K562 (cell line): ENCODE measurements around the gene NADK. TPM values are rescaled to one million over a fixed set of nuclear protein-coding genes. Genes with fewer than 3 reads are reported as not detected.
A peak's percentile ranks its signal among the peaks of the same experiment; 100 is the strongest.

Source experiments
- AFF4 ChIP-seq: sonication (generic); formaldehyde crosslinking; IDR thresholded peaks from 2 replicates; pipeline ENCODE4 v1.8.0; 2023; ENCODE audit warnings: mild to moderate bottlenecking, missing genetic modification reagents
- ARHGAP35 ChIP-seq: fragments of 450-650 bp; IDR thresholded peaks from 2 replicates; pipeline ENCODE4 v1.6.1; 2018; ENCODE audit not compliant: partially characterized antibody
- BCOR ChIP-seq: fragments of 450-650 bp; IDR thresholded peaks from 2 replicates; pipeline ENCODE4 v1.6.1; 2016
- DIDO1 ChIP-seq: fragments of 450-650 bp; IDR thresholded peaks from 2 replicates; pipeline ENCODE4 v1.6.1; 2016; ENCODE audit warnings: low read depth, missing biosample characterization, missing genetic modification characterization
- GATAD2A ChIP-seq: fragments of 450-650 bp; IDR thresholded peaks from 2 replicates; pipeline ENCODE4 v1.6.1; 2017
- GMEB1 ChIP-seq: fragments of 250-450 bp; sonication (Bioruptor Pico); IDR thresholded peaks from 2 replicates; pipeline ENCODE4 v1.4.0; 2020; ENCODE audit warnings: mild to moderate bottlenecking
- MTA3 ChIP-seq: fragments of 450-650 bp; formaldehyde crosslinking; IDR thresholded peaks from 2 replicates; pipeline ENCODE4 v1.6.1; 2017; ENCODE audit warnings: mild to moderate bottlenecking, borderline replicate concordance
- NCOA4 ChIP-seq: fragments of 450-650 bp; IDR thresholded peaks from 2 replicates; pipeline ENCODE4 v1.6.1; 2018; ENCODE audit warnings: mild to moderate bottlenecking; ENCODE audit not compliant: partially characterized antibody
- SFPQ ChIP-seq: fragments of 200-400 bp; formaldehyde crosslinking; IDR thresholded peaks from 2 replicates; pipeline ENCODE4 v1.6.1; 2017; ENCODE audit warnings: mild to moderate bottlenecking, low read depth, low read length, moderate library complexity
- TSHZ1 ChIP-seq: fragments of 250-450 bp; sonication (Bioruptor Pico); IDR thresholded peaks from 2 replicates; pipeline ENCODE4 v1.4.0; 2020; ENCODE audit warnings: mild to moderate bottlenecking, moderate library complexity
- ZFP36 ChIP-seq: fragments of 150-350 bp; IDR thresholded peaks from 2 replicates; pipeline ENCODE4 v1.6.1; 2018; ENCODE audit warnings: low read length, low read depth; ENCODE audit not compliant: partially characterized antibody
- ZNF274 ChIP-seq: IDR thresholded peaks from 2 replicates; pipeline ENCODE4 v1.6.1; 2011; ENCODE audit warnings: low read depth, mild to moderate bottlenecking, low read length, moderate library complexity, borderline replicate concordance
- ZNF511 ChIP-seq: sonication (generic); formaldehyde crosslinking; IDR thresholded peaks from 2 replicates; pipeline ENCODE4 v1.8.0; 2022; ENCODE audit warnings: mild to moderate bottlenecking, missing genetic modification reagents
- ZNF707 ChIP-seq: fragments of 250-450 bp; sonication (Bioruptor Pico); conservative IDR thresholded peaks from 2 replicates; pipeline ENCODE4 v1.8.0; 2022; ENCODE audit warnings: inconsistent platforms, mild to moderate bottlenecking, moderate library complexity
- ZNF79 ChIP-seq: fragments of 250-450 bp; sonication (Bioruptor Pico); IDR thresholded peaks from 2 replicates; pipeline ENCODE4 v1.4.0; 2020; ENCODE audit warnings: low read depth, mild to moderate bottlenecking, moderate library complexity
- ZNF830 ChIP-seq: fragments of 250-450 bp; sonication (Bioruptor Pico); IDR thresholded peaks from 2 replicates; pipeline ENCODE4 v1.5.0; 2021; ENCODE audit warnings: mild to moderate bottlenecking
- polyA plus RNA-seq, 8 experiments: library from polyadenylated mRNA; depleted of rRNA in 4 of 8; stranded (reverse) in 5 of 8; unstranded in 3 of 8; fragments of >200 nt; fragmentation: Nextera tagmentation in 2 of 8; fragmentation: Illumina TruSeq in 1 of 8; extraction: Ambion mirVana in 2 of 8; extraction: Trizol in 1 of 8; gene quantifications; 2 replicates each; pipeline versions ENCODE4 v1.2.1 to v1.2.3, GENCODE V29; 2011 to 2014; ENCODE audit warnings: inconsistent platforms in 1 of 8, missing spikeins in 1 of 8
- total RNA-seq, 7 experiments: library from RNA; depleted of rRNA in 6 of 7; stranded (reverse); fragments of >200 nt in 6 of 7; fragmentation: Illumina TruSeq in 2 of 7; extraction: Trizol in 2 of 7; gene quantifications; 2 replicates each; pipeline versions ENCODE4 v1.2.1 to v1.2.3, GENCODE V29; 2011 to 2021; ENCODE audit warnings: low replicate concordance in 1 of 7

NADK gene
- total and polyA plus RNA-seq, 9 of the 15 experiments (the other 6 are each of a cell fraction or from before 2014, with no cell fraction given) = 1.5 to 135 (median 75.1) TPM

- TF ChIP-seq ZNF79 (CRISPR knock-in tag) = no peak
- TF ChIP-seq ZFP36 = no peak
- TF ChIP-seq ZNF274 = no peak
- no peak for TF ChIP-seq ARHGAP35
- no peak for TF ChIP-seq GATAD2A
- no peak for TF ChIP-seq GMEB1 (CRISPR knock-in tag)
- TF ChIP-seq SFPQ = no peak
- no peak for TF ChIP-seq DIDO1 (tag)
- TF ChIP-seq ZNF707 (CRISPR knock-in tag) = 0 out of 2 replicates have a peak, but pooled peaks have one; percentile 13
- no peak for TF ChIP-seq TSHZ1 (CRISPR knock-in tag)
- TF ChIP-seq ZNF511 (CRISPR knock-in tag) = no peak
- TF ChIP-seq NCOA4 = no peak
- TF ChIP-seq MTA3 = peak; percentile 27; the same call in 1 of the 2 replicates
- TF ChIP-seq BCOR = no peak
- TF ChIP-seq ZNF830 (CRISPR knock-in tag) = no peak
- no peak for TF ChIP-seq AFF4 (CRISPR knock-in tag)
Observed at GRCh38 chr1:1782399-1783221, 4.3 kb upstream of the NADK start (continued).
